ENCODE results near the gene ARVCF.
A peak's percentile ranks its signal among the peaks of the same experiment; 100 is the strongest.
"Not testable (repeated sequence)": the region's sequence is repeated elsewhere in the genome, so short reads cannot be mapped to it uniquely, and the experiment has no call there.

The ARVCF gene

DNA sequence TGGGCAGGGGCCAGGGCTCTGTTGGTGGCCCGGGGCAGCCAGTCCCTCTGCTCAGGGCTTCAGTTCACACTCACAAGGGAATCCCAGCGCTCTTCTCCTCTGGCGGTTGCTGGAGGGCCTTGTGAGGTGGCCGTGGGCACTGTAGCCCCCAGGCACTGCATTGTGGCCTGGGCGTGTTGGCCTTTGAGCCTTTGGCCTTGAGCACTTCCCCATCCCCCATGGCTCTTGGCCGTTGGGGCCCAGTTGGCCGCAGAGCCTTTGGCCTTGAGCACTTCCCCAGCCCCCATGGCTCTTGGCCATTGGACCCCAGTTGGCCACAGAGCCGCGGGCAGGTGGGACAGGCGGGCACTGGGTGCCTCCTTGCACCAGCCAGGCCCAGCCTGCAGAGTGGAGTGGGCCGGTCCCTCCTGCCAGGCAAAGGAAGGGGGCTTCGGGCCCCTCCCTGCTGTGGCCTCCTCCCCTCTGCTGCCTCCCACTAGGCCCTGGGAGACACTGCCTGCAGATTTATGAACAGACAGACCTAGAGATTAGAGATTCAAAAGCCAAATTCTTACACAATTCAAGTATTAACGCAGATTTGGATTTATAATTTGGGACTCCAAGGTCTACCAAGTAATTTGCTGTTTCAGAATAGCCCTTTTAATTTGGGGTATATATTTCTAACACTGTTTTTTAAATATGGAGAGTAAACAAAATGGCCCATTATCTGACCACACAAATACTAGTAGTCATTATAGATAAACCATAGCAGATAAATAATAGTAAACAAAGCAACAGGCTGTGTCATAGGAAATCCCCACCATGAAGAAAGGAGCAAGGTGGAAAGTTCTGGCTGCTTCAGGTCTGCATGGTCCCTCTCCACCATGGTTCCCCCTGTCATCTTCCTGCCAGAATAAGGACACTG lies 56.8 kb downstream of the ARVCF start:
- DNase-seq = no peak

DNA sequence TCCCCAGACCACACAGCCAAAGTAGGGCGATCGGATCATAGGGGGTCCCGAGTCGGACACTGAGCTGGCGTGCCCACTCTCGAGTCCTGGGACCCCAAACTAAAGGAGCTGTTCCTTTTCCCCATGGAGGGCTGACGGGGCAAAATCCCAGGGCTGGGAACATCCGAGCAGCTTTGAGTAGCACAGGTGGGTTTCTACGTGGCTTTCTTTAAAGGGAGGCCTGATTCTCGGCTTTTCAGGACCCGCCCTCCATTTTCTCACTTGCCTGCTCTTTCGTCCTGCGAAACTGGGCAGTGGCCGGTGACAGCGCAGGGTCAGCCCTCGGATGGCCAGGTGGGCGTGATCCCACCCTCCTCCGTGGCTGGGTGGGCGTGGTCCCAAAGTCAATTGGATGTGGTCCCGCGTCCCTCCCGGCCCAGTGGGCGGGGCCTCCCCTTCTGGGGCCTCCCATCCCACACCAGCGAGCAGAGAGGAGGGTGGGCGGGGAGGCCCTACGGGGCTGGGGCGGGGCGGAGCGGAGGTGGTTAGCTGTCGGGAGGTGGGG lies 57.5 kb downstream of the ARVCF start:
- DNase-seq = peak; percentile 51

DNA sequence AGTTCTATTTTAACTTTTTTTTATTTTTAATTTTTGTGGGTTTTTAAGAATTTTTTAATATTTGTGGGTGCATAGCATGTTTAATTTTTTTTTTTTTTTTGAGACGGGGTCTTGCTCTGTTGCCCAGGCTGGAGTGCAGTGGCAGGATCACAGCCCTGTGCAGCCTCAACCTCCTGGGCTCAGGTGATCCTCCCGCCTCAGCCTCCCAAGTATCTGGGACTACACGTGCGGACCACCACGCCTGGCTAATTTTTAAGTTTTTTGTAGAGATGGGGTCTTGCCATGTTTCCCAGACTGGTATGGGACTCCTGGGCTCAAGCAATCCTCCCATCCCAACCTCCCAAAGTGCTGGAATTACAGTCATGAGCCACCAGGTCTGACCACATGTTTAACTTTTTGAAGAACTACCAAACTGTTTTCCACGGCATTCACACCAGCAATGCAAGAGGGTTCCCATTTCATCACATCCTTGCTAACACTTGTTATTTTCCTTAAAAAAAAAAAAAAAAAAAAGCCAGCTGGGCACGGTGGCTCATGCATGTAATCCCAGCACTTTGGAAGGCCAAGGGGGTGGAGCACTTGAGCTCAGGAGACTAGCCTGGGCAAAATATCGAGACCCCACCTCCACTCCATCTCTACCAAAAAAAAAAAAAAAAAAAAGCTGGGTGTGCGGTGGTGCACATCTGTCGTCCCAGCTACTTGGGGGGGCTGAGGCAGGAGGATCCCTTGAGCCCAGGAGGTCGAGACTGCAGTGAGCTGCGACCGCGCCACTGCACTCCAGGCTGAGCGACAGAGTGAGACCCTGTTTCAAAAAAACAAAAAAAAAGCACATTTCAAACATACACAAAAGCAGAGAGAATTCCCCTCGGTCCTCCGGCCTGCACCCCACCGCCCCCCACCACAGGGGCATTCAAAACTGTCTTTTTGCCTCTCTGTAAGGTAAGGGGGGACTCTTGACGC lies 58.3 kb downstream of the ARVCF start:
- DNase-seq = peak; percentile 57

DNA sequence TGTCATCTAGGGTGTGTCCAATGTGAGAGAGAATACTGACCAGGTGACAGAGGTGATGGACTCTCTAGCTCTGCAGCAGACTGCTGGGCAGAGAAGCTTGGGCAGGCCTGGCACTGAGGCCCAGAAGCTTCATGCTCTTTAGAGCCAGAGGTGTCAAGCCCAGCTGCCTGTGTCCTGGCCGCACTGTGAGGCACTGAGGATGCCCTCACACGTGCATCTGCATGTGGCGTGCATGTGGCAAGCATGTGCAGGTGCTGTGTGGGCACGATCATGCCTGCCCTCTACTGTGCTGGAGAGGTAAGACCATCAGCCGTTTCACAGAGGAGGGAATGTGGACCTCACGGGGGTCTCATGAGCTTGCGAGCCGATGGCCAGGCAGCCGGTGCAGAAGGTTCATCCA lies 59.2 kb downstream of the ARVCF start:
- no peak for DNase-seq

DNA sequence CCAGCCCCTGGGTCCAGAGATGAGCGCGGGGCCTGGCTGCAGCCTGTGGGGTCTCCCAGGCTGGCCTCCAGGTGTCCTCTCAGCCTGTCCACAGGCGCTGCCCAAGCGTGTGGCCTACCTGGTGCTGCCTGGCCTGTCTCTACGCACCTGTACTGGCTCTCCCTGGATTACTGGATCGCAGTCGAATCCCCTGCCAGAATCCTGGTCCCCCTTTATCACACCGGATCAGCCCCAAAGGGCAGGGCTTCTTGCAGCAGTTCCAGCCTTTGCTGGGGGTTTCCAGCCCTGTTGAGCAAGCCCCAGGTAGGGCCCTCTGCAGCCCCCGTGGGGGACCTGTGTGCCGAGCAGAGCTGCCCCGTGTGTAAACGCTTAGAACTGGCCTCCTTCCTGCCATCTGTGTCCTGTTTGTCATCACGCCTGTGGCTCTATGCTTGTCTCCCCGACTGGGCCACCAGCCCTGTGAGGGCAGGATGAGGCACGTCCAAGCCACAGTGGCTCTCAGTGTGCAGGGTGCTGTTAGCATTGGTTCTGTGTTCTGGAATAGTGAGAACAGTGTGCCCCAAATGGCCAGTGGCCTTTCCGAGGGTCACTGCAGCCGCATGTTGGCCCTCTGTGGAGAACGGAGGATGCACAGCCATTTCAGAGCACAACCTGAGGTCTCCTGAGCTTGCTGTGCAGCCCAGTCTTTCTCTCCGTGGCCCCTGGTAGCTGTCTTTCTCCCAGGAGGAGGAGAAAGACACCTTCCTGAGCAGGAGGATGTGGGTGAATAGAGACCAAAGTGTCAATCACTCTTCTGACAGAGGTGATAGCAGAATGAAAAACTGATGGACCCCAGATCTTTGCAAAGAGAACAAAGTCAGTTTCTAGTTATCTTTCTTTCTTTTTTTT lies 61.1 kb downstream of the ARVCF start:
- no peak for DNase-seq

DNA sequence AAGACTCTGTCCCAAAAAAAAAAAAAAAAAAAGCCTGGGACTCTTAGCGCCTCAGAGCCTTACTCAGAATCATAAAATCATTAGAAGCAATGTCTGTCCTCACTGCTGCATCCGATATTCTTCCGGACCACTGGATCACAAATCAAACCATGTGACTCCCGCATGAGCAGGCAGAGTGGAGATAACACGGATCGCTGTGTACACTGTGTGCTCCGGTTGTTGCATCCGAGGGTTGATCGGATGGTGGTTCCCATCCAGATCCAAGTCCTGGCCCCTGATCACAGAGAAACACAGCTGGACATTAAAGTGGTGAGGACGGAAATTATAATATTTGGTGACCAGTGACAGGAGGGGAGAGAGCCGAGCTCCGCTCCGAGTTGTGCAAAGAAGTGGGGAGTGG lies 65.3 kb downstream of the ARVCF start:
- DNase-seq = no peak

DNA sequence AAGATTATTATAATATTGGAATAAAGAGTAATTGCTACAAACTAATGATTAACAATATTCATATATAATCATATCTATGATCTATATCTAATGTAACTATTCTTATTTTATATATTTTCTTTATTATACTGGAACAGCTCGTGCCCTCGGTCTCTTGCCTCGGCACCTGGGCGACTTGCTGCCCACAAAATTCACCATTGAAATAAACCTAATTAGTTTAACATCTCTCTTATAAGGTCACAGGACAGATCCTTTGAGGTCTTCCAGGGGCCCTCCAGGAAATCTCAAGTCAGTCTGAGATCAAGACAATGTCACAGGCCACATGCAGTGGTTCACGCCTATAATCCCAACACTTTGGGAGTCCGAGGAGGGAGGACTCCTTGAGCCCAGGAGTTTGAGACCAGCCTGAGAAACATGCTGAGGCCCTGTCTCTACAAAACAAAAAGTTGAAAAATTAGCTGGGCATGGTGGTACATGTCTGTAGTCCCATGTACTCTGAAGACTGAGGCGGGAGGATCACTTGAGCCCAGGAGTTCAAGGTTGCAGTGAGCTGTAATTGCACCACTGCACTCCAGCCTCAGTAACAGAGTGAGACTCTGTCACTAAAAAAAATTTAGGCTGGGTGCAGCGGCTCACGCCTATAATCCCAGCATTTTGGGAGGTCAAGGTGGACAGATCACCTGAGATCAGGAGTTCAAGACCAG lies 68.4 kb downstream of the ARVCF start:
- no peak for DNase-seq

DNA sequence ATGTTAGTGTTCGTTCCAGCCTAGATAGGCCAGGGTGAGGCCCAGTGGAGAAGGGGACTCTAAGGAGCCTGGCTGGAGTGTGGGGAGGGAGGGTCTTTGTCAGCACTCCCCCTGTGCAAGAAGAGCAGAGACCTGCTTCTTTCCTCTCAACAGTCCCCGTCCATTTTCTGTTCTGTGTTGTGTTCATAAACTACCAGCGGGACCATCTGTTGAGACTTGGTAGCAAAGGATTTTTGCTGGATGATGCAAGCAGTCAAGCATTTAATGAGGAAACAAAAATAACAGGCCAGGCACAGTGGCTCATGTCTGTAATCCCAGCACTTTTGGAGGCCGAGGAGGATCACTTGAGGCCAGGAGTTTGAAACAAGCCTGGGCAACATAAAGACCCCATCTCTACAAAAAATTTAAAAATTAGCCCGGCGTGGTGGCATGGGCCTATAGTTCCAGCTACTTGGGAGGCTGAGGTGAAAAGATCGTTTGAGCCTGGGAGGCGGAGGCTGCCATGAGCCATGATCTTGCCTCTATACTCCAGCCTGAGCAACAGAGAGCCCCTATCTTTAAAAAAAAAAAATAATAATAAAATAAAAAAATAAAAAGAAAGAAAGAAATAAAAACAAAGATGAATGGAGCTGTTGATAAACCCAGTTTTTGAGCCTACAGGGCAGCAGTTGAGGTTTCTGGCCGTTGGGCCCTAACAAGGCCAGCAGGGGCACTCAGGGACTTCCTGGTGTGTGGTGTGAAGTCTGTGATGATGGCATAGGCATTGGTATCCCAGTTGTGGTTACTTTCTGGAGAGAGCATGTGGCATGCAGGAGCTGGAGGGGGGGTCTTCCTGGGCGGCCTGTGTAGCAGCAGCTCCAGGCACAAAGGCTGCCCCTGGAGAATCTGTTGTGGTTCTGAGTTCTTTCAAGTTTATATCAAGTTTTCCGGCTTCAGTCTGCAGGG lies 73.3 kb downstream of the ARVCF start:
- DNase-seq = peak; percentile 94

DNA sequence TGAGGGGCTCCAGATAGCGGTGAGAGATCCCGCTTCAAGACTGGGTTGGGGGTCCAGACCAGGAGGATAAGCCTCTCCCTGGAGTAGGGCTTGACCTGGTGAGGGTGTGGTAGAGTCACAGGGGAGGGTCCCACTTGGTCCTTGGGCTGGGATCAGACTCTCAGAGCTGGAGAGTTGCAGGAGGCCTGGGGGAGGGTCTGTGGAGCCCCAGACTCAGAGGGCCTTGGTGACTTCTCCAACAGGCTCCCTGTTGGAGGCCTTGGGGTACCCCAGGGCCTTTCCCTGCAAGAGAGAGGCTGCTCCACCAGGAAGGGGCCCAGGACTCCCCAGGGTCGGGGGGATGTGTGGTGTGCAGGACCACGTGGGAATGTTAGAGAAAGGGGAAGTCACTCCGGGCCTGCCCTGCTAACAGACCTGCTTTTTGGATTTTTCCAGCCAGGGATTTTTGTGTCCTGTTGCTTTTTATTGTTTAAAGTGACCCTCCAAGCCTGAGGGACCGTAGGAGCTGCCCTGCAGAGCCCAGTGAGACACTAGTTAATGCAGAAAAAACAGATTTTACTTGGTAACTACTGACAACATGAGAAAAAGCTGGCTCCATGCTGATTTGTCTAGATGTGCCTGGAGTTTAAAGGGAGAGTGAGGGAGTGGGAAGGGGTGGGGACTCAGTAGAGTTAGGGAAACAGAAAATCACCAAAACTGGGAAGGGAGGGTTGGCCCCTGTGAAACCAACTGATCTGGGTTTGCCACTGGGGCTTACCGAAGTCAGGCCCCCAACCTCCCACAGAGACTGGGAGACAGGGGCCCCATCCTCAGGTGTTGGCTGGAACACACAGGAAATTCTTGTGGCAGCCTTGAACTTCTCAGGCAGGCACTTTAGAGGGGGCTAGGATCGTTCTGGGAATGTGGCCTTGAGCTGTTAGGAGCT lies 74.2 kb downstream of the ARVCF start:
- DNase-seq = peak; percentile 81

DNA sequence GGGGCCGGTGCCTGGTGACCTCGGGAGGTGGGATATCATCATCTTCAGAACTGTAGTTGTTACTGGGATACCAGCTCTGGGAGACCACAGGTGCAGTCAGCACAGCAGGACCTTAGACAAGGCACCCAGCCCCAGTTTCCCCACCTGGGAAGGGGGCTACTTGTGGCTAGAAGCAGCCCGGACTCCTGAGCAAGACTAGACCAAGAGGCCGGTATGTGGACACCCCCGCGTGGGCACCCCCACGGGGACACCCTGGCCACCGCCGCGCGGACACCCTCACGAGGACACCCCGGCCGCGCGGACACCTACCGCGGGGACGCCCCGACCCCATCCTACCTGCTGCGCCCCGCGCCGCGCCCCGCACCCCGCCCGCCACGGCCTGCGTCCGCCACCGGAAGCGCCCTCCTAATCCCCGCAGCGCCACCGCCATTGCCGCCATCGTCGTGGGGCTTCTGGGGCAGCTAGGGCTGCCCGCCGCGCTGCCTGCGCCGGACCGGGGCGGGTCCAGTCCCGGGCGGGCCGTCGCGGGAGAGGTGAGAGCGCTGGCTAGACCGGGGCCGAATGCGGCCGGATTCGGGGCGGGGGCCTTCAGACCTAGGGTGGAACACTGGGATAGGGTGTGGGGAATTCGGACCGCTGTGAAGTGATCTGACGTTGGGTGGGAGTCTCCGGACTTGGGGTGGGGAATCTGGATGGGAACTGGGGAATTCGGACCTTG lies 75.1 kb downstream of the ARVCF start, which contains the start of the genes COMT and TXNRD2:
Gene COMT (plus strand): TSS at position 408 of the 718 bp plus-strand sequence. CDS start 20,755 bp downstream, outside the sequence.
Gene TXNRD2 (minus strand): TSS at position 454 of the 718 bp plus-strand sequence. CDS start 15 bp downstream, at position 439.
- peak; percentile 60 for DNase-seq

DNA sequence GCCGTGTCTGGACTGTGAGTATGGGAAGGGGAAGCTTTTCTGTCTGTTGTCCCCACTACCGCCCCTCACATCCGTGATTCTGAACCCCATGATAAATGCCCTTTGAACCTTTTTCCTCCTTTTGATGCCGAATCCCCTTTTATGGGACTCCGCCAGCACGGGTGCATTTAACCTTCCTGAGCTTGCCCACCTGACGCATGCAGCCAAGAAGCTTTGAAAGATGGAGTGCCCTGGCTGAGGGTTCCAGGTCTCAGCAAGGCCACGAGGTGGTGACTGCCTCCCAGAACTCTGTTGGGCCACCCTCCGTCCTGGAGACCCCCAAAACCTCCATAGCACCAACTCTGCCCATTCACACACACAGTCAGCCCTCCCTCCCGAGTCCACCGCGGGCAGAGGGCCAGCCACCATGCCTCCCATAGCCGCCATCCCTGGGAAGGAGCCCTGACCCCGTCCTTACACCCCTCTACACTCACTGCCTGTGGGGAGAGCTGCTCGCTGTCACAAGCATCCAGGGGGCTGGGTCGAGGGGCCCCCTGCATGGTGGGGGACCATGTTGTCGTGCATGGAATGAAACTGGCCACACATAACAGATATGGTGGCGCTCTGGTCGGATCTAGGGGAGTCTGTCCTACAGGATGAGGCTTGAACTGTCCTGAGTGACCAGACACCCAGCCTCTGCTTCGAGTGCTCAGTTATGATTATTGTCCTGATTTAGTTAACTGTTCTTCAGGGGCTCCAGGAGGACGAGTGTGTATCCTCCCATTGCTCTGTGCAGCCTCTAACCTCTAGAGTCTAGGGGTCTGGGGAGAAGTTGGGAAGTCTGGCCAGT lies 75.9 kb downstream of the ARVCF start:
- DNase-seq = no peak

DNA sequence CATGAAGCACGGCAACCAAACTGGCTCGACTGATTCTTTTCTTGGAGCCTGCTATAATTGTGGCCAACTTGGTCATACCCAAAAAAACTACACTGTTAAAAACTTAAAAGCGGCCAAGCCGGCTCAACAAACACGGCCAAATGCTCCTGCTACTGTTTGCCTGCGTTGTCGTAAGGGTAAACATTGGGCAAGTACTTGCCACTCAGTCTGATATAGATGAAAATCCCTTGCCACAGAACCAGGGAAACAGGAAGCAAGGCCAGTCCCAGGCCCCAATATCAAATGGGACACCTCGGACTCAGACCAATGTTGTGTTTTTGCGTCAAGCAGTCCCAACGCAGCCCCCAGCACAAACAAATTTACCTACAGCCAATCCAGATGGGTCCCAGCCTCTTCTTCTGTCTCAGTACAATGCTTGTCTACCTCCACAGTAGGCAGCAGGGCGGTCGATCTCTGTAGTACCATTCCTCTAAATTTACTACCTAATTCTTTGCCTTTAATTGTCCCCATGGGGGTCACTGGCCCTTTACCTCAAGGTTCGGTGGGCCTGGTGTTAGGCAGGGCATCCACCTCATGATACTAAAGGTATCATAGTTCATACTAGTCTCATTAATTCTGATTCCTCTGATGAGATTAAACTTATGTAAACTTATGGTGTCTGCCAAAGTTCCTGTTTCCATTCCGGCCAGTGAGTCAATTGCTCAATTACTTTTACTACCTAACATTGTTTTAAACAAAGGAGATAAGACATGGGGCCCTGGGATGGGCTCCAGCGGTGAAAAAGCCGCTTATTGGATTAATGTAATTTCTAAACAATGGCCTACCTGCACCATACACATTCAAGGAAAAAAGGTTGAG lies 78.8 kb downstream of the ARVCF start:
- DNase-seq = no peak

DNA sequence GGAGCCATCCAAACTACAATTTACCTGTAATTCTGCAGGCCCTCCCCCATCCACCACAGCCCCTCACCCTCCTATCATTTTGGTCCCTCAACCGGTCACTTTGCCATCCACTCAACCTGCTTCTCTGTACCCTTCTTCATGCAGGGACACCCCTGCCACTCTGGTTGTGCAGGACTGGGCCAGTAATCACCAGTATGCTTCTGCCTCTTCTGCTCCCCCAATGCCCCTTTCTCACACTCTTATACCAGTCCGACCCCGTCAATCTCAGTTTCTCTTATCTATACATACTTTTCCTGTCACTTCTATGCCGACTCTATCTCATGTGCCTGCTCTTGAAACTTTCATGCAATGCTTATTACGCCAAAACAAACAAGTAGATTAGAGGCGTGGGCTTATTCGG lies 80.1 kb downstream of the ARVCF start:
- DNase-seq = no peak

DNA sequence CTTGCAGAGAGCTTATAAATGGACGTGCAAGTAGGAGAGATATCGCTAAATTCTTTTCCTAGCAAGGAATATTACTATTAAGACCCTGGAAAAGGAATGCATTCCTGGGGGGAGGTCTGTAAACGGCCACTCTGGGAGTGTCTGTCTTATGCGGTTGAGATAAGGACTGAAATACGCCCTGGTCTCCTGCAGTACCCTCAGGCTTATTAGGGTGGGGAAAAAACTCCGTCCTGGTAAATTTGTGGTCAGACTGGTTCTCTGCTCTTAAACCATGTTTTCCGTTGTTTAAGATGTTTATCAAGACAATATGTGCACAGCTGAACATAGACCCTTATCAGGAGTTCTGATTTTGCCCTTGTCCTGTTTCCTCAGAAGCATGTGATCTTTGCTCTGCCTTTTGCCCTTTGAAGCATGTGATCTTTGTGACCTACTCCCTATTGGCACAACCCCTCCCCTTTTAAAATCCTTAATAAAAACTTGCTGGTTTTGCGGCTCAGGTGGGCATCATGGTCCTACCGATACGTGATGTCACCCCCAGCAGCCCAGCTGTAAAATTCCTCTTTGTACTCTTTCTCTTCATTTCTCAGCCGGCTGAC lies 81.4 kb downstream of the ARVCF start:
- not testable (repeated sequence) for DNase-seq
